GM13976 (cell line): Measurements from ENCODE around the gene LRPPRC.

Experiments used
- DNase-seq: peaks from one replicate; pipeline ENCODE4 v3.0.0; 2012; ENCODE audit warnings: low spot score
- in situ Hi-C: fragments of 300-500 bp; cut with MboI; formaldehyde crosslinking; loops from one replicate; pipeline ENCODE4 v1.12.0; 2022; ENCODE audit warnings: low sequenced_read_pairs, mixed read lengths, inconsistent platforms; ENCODE audit not compliant: unreplicated experiment
- TF ChIP-seq, protein P1 (sequence below): IDR thresholded peaks from 2 replicates; pipeline ENCODE4 v1.5.1; 2012; ENCODE audit warnings: borderline replicate concordance, mild to moderate bottlenecking; ENCODE audit not compliant: insufficient read depth; ENCODE audit errors: extremely low read depth, missing control alignments, control extremely low read depth

Gene LRPPRC

GRCh38 chr2:43905371-43905803 lies 90.4 kb downstream of the LRPPRC start:
- DNase-seq: peak; percentile 21
- in situ Hi-C loops: no loop called here
- TF ChIP-seq, protein P1, sequence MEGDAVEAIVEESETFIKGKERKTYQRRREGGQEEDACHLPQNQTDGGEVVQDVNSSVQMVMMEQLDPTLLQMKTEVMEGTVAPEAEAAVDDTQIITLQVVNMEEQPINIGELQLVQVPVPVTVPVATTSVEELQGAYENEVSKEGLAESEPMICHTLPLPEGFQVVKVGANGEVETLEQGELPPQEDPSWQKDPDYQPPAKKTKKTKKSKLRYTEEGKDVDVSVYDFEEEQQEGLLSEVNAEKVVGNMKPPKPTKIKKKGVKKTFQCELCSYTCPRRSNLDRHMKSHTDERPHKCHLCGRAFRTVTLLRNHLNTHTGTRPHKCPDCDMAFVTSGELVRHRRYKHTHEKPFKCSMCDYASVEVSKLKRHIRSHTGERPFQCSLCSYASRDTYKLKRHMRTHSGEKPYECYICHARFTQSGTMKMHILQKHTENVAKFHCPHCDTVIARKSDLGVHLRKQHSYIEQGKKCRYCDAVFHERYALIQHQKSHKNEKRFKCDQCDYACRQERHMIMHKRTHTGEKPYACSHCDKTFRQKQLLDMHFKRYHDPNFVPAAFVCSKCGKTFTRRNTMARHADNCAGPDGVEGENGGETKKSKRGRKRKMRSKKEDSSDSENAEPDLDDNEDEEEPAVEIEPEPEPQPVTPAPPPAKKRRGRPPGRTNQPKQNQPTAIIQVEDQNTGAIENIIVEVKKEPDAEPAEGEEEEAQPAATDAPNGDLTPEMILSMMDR: no peak

DNA sequence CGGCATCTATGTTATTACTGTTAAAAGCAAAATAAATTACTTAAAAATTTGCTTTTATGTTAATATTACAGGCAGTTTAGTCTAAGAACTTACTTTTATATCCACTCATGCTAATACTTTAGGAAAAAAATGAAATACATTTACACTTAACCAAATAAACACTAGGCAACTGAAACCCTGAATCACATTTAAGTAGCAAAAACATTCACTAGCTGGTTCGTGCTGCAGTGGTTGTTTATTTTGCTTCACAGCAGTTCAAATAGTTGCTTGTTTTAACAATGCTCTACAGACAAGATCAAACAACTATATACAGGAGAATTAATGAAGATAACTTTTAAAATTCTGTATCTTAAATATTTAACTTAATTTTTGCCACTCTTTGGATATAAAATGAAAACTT lies 96.2 kb downstream of the LRPPRC start:
- TF ChIP-seq, protein P1: no peak
- in situ Hi-C loops: no loop called here
- no peak for DNase-seq

GRCh38 chr2:43898838-43899346 lies 96.9 kb downstream of the LRPPRC start:
- TF ChIP-seq, protein P1: no peak
- in situ Hi-C loops: no loop called here
- DNase-seq: no peak

- in situ Hi-C loops: no loop called here
- DNase-seq: no peak
These were observed 97.5 kb downstream of the LRPPRC start for GRCh38 chr2:43898134-43898837.

GRCh38 chr2:43897492-43897891 lies 98.3 kb downstream of the LRPPRC start:
- TF ChIP-seq, protein P1: no peak
- no peak for DNase-seq
- in situ Hi-C loops: no loop called here

More at GRCh38 chr2:43898134-43898837, 97.5 kb downstream of the LRPPRC start:
- TF ChIP-seq, protein P1: no peak

GRCh38 chr2:43896906-43897305 lies 98.9 kb downstream of the LRPPRC start:
- in situ Hi-C loops: no loop called here
- TF ChIP-seq, protein P1: no peak
- DNase-seq: no peak
